GM12878 (cell line): ENCODE data around the gene KPNA5. TPM values are rescaled to one million over a fixed set of nuclear protein-coding genes. Genes with fewer than 3 reads are reported as not detected.

ENCODE experiments used
- ATAC-seq: fragments of 200-7000 bp; cut with Tn5 transposase; 3 replicates; pipeline ENCODE4 v1.9.1; 2020; ENCODE audit warnings: mild to moderate bottlenecking, moderate library complexity
- BruUV-seq: library from RNA; stranded (reverse); fragments of 400-500 nt; replicated peaks from 2 replicates; lab custom pipeline; 2021; lab: Mats Ljungman, UMichigan
- CTCF ChIA-PET: fragments of 300-600 bp; sonication (Branson Sonifier 250); formaldehyde crosslinking; extraction: SDS; loops from one replicate; lab custom pipeline; 2021; ENCODE audit warnings: inconsistent platforms; lab: Yijun Ruan, JAX
- POLR2A ChIA-PET: fragments of 350-600 bp; formaldehyde crosslinking; extraction: SDS; loops from one replicate; lab custom pipeline; 2021; ENCODE audit warnings: inconsistent platforms; lab: Charles Lee
- RAD21 ChIA-PET: fragments of 300-600 bp; sonication (Branson Sonifier 250); formaldehyde crosslinking; loops from one replicate; lab custom pipeline; 2023; ENCODE audit warnings: antibody characterized with exemption; ENCODE audit not compliant: unreplicated experiment; lab: Charles Lee
- SMC1A ChIA-PET: fragments of 300-600 bp; sonication (Branson Sonifier 250); formaldehyde crosslinking; loops from one replicate; lab custom pipeline; 2023; ENCODE audit not compliant: unreplicated experiment, uncharacterized antibody; lab: Charles Lee
- DNase-seq: peaks from one replicate; pipeline ENCODE4 v3.0.0-alpha.2; 2011; ENCODE audit warnings: low read depth, low spot score
- FAIRE-seq: peaks from 3 replicates; lab custom pipeline; 2011; peaks lifted over from hg19 to GRCh38; lab: Jason Lieb, UNC
- H2AFZ ChIP-seq: 2 replicates; pipeline ENCODE4 v1.6.0; 2011; ENCODE audit warnings: low read depth, low read length, control low read depth; ENCODE audit not compliant: control insufficient read depth
- H3K27ac ChIP-seq: 2 replicates; pipeline ENCODE4 v1.5.1; 2011; ENCODE audit warnings: control low read depth; ENCODE audit not compliant: control insufficient read depth, insufficient read depth
- H3K27me3 ChIP-seq, 2 experiments: replicated peaks in 1 of 2; 2 replicates each; pipeline versions ENCODE4 v1.6.0 to v1.6.1; 2011; ENCODE audit warnings: low read length in 1 of 2; ENCODE audit not compliant: control insufficient read depth in 2 of 2, insufficient read depth in 2 of 2
- H3K36me3 ChIP-seq, 2 experiments: 2 replicates each; pipeline ENCODE4 v1.5.1; 2011; ENCODE audit warnings: low read length in 1 of 2; ENCODE audit not compliant: control insufficient read depth in 2 of 2, insufficient read depth in 2 of 2
- H3K4me1 ChIP-seq: 2 replicates; pipeline ENCODE4 v1.6.1; 2011; ENCODE audit warnings: mild to moderate bottlenecking, low read length, moderate library complexity, mixed read lengths; ENCODE audit not compliant: control insufficient read depth, insufficient read depth
- H3K4me2 ChIP-seq: 2 replicates; pipeline ENCODE4 v1.6.0; 2011; ENCODE audit warnings: control low read depth; ENCODE audit not compliant: control insufficient read depth, insufficient read depth
- H3K4me3 ChIP-seq: fragments of 200-600 bp; sonication (generic); 2 replicates; pipeline ENCODE4 v1.5.1; 2016
- H3K79me2 ChIP-seq: 2 replicates; pipeline ENCODE4 v1.6.0; 2011; ENCODE audit warnings: low read length; ENCODE audit not compliant: control insufficient read depth, insufficient read depth
- H3K9ac ChIP-seq: 2 replicates; pipeline ENCODE4 v1.8.0; 2011; ENCODE audit warnings: low read length, control low read depth, mixed read lengths; ENCODE audit not compliant: control insufficient read depth, insufficient read depth
- H3K9me3 ChIP-seq: replicated peaks from 3 replicates; pipeline ENCODE4 v1.5.1; 2011; ENCODE audit warnings: mild to moderate bottlenecking, low read length; ENCODE audit not compliant: control insufficient read depth, insufficient read depth
- H4K20me1 ChIP-seq: 2 replicates; pipeline ENCODE4 v1.6.0; 2011; ENCODE audit not compliant: control insufficient read depth, insufficient read depth
- BHLHE40 ChIP-seq, 2 experiments: fragments of 450-650 bp in 1 of 2; IDR thresholded peaks; 2 replicates each; pipeline ENCODE4 v1.6.1; 2011 to 2017; ENCODE audit warnings: low read depth in 2 of 2, borderline replicate concordance in 1 of 2, improper control_type of control experiment in 1 of 2, low read length in 1 of 2, mild to moderate bottlenecking in 1 of 2
- BMI1 ChIP-seq: fragments of 450-650 bp; IDR thresholded peaks from 2 replicates; pipeline ENCODE4 v1.6.1; 2016; ENCODE audit warnings: mild to moderate bottlenecking, moderate library complexity, borderline replicate concordance
- CHD2 ChIP-seq: IDR thresholded peaks from 2 replicates; pipeline ENCODE4 v1.6.1; 2011; ENCODE audit warnings: low read depth, low read length, improper control_type of control experiment, borderline replicate concordance
- CREB1 ChIP-seq: IDR thresholded peaks from 2 replicates; pipeline ENCODE4 v1.6.1; 2012; ENCODE audit warnings: low read depth, mild to moderate bottlenecking, inconsistent platforms
- ETV6 ChIP-seq, 2 experiments: fragments of 450-650 bp in 1 of 2; IDR thresholded peaks in 1 of 2; conservative IDR thresholded peaks in 1 of 2; 2 replicates each; pipeline ENCODE4 v1.6.1; 2014; ENCODE audit warnings: antibody characterized with exemption in 1 of 2, borderline replicate concordance in 1 of 2, low read depth in 1 of 2, mild to moderate bottlenecking in 1 of 2, moderate library complexity in 1 of 2
- KDM1A ChIP-seq: fragments of 200-600 bp; sonication (generic); IDR thresholded peaks from 2 replicates; pipeline ENCODE4 v1.6.1; 2016; ENCODE audit warnings: borderline replicate concordance
- PAX8 ChIP-seq: fragments of 450-650 bp; IDR thresholded peaks from 2 replicates; pipeline ENCODE4 v1.6.1; 2017; ENCODE audit warnings: mild to moderate bottlenecking, moderate library complexity
- PML ChIP-seq: IDR thresholded peaks from 2 replicates; pipeline ENCODE4 v1.6.1; 2012; ENCODE audit warnings: low read length, inconsistent platforms
- POU2F2 ChIP-seq: IDR thresholded peaks from 3 replicates; pipeline ENCODE4 v1.6.1; 2011; ENCODE audit warnings: low read depth, mild to moderate bottlenecking, low read length, borderline replicate concordance
- SUPT20H ChIP-seq: IDR thresholded peaks from 2 replicates; pipeline ENCODE4 v1.6.1; 2011; ENCODE audit warnings: low read depth, mild to moderate bottlenecking, low read length, moderate library complexity, borderline replicate concordance; ENCODE audit not compliant: control insufficient read depth
- YY1 ChIP-seq: IDR thresholded peaks from 2 replicates; pipeline ENCODE4 v1.6.1; 2011; ENCODE audit warnings: low read depth, mild to moderate bottlenecking, low read length
- ZNF207 ChIP-seq: fragments of 450-650 bp; IDR thresholded peaks from 2 replicates; pipeline ENCODE4 v1.6.1; 2014; ENCODE audit warnings: antibody characterized with exemption, mild to moderate bottlenecking, borderline replicate concordance
- ZNF274 ChIP-seq: IDR thresholded peaks from one replicate; pipeline ENCODE4 v1.8.0; 2011; ENCODE audit not compliant: insufficient read length, insufficient read depth
- ZNF384 ChIP-seq: IDR thresholded peaks from 2 replicates; pipeline ENCODE4 v1.6.1; 2012; ENCODE audit warnings: low read depth, mild to moderate bottlenecking, low read length, improper control_type of control experiment, borderline replicate concordance
- ZZZ3 ChIP-seq: IDR thresholded peaks from 2 replicates; pipeline ENCODE4 v1.6.1; 2011; ENCODE audit warnings: low read depth; ENCODE audit not compliant: control insufficient read depth, insufficient read length
- WGBS: methylation state at CpG from one replicate; pipeline ENCODE4 v1.1.6; 2016; ENCODE audit warnings: low lambda C conversion rate; ENCODE audit not compliant: insufficient replicate concordance, insufficient coverage; ENCODE audit errors: missing lambda C conversion rate; 5-methylcytosine and 5-hydroxymethylcytosine counted together
- in situ Hi-C: fragments of 300-500 bp; cut with MboI; formaldehyde crosslinking; loops from 9 replicates; pipeline ENCODE4 v1.14.3; 2018; ENCODE audit warnings: mixed read lengths
- intact Hi-C: fragments of 100-400 bp; cut with micrococcal nuclease; formaldehyde crosslinking; loops from one replicate; pipeline ENCODE4 v1.14.2; 2022; ENCODE audit not compliant: unreplicated experiment
- polyA plus RNA-seq, 11 experiments: library from polyadenylated mRNA; depleted of rRNA in 4 of 11; unstranded in 6 of 11; stranded (reverse) in 5 of 11; fragments of >200 nt; fragmentation: Nextera tagmentation in 4 of 11; fragmentation: Illumina TruSeq in 1 of 11; extraction: Ambion mirVana in 4 of 11; extraction: Trizol in 1 of 11; gene quantifications; 1 replicate in 1 of 11; 2 replicates in 10 of 11; pipeline versions ENCODE4 v1.2.1 to v1.2.3, GENCODE V29; 2011 to 2016; ENCODE audit warnings: inconsistent platforms in 2 of 11, missing spikeins in 2 of 11, low read depth in 1 of 11
- total RNA-seq, 4 experiments: library from RNA; depleted of rRNA in 3 of 4; stranded (reverse); fragments of >200 nt in 3 of 4; fragmentation: Illumina TruSeq in 1 of 4; extraction: Trizol in 1 of 4; gene quantifications; 2 replicates each; pipeline versions ENCODE4 v1.2.1 to v1.2.3, GENCODE V29; 2013 to 2021
- TF ChIP-seq, protein P1 (sequence below): IDR thresholded peaks from 2 replicates; pipeline ENCODE4 v1.6.1; 2011; ENCODE audit warnings: borderline replicate concordance, low read depth, mild to moderate bottlenecking, moderate library complexity, mixed read lengths, low read length; ENCODE audit not compliant: insufficient read depth; ENCODE audit errors: extremely low read length
- TF ChIP-seq, protein P2 (sequence below): IDR thresholded peaks from 2 replicates; pipeline ENCODE4 v1.6.1; 2011; ENCODE audit warnings: mild to moderate bottlenecking, low read depth, low read length, moderate library complexity; ENCODE audit not compliant: insufficient replicate concordance
- TF ChIP-seq, protein P3 (sequence below): fragments of 450-650 bp; formaldehyde crosslinking; IDR thresholded peaks from 2 replicates; pipeline ENCODE4 v1.4.0; 2020; ENCODE audit warnings: mild to moderate bottlenecking, moderate library complexity

The KPNA5 gene
- total and polyA plus RNA-seq, 10 of the 15 experiments (the other 5 are each of a cell fraction or from before 2014, with no cell fraction given): 1.9 to 7.6 (median 4.5) TPM

DNA sequence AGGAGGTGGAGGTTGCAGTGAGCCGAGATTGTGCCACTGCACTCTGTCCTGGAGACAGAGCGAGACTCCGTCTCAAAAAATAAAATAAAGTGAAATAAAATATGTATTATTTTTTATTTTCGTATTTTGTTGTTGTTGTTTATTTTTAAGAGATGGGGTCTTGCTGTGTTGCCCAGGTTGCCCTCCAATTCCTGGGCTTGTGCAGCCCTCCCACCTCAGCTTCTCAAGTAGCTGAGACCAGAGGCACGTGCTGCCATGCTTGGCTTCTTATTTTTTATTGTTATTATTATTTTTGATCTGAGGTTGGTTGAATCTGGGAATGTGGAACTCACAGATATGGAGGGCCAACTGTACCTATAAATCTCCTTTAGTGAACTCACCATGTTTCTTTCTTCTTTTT is 10.1 kb downstream of the KPNA5 start:
- Histone ChIP-seq H4K20me1 (no peaks in the 10 kb centered on the region), H3K9ac (no peak overlapping the region), H3K27me3 (no peaks in the 10 kb centered on the region), H3K9me3 (no peaks in the 10 kb centered on the region), H3K36me3 (no peaks in the 10 kb centered on the region; a peak in 1 of 4 replicates), H3K4me1 (no peaks in the 10 kb centered on the region), H3K27ac (no peak overlapping the region), H3K4me2 (no peak overlapping the region), H3K79me2 (peaks cover 9% of the 10 kb centered on the region), H3K4me3 (no peak overlapping the region), H2AFZ (no peak overlapping the region)
- WGBS: 90% methylated on average over 5 of the region's 5 CpGs
- FAIRE-seq (no peak), DNase-seq (no peak), ATAC-seq (no peak)
- BruUV-seq: no TSS peak
- ChIA-PET POLR2A (no interaction called here), RAD21 (no interaction called here), SMC1A (interaction anchor here (1.1 kb wide), 1 partner anchor 19 kb away, joined by 3 read pairs; no protein-coding TSS in a partner anchor), CTCF (interaction anchor here (1.0 kb wide), 1 partner anchor 30 kb away, joined by 3 read pairs; no protein-coding TSS in a partner anchor)
- in situ Hi-C loops: no loop called here
- intact Hi-C loops: no loop called here
- TF ChIP-seq BHLHE40 (IDR thresholded peaks at IDR 0.05; ENCODE audit: borderline replicate concordance in 1 of 2, low read depth in 2 of 2, low read length in 1 of 2) (no peak), POU2F2 (no peak), SUPT20H (no peak), CHD2 (no peak), ZNF207 (no peak), ZNF384 (no peak), PAX8 (no peak), CREB1 (no peak), YY1 (no peak), ZZZ3 (no peak), ZNF274 (no peak), PML (no peak), BMI1 (no peak), ETV6 (conservative IDR thresholded peaks at IDR 0.05 in 1 of 2, IDR thresholded peaks at IDR 0.05 in 1 of 2; ENCODE audit: borderline replicate concordance in 1 of 2, low read depth in 1 of 2) (no peak), KDM1A (no peak)
- TF ChIP-seq, protein P1, sequence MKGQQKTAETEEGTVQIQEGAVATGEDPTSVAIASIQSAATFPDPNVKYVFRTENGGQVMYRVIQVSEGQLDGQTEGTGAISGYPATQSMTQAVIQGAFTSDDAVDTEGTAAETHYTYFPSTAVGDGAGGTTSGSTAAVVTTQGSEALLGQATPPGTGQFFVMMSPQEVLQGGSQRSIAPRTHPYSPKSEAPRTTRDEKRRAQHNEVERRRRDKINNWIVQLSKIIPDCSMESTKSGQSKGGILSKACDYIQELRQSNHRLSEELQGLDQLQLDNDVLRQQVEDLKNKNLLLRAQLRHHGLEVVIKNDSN: no peak
- TF ChIP-seq, protein P2, sequence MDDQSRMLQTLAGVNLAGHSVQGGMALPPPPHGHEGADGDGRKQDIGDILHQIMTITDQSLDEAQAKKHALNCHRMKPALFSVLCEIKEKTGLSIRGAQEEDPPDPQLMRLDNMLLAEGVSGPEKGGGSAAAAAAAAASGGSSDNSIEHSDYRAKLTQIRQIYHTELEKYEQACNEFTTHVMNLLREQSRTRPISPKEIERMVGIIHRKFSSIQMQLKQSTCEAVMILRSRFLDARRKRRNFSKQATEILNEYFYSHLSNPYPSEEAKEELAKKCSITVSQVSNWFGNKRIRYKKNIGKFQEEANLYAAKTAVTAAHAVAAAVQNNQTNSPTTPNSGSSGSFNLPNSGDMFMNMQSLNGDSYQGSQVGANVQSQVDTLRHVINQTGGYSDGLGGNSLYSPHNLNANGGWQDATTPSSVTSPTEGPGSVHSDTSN: no peak
- TF ChIP-seq, protein P3, sequence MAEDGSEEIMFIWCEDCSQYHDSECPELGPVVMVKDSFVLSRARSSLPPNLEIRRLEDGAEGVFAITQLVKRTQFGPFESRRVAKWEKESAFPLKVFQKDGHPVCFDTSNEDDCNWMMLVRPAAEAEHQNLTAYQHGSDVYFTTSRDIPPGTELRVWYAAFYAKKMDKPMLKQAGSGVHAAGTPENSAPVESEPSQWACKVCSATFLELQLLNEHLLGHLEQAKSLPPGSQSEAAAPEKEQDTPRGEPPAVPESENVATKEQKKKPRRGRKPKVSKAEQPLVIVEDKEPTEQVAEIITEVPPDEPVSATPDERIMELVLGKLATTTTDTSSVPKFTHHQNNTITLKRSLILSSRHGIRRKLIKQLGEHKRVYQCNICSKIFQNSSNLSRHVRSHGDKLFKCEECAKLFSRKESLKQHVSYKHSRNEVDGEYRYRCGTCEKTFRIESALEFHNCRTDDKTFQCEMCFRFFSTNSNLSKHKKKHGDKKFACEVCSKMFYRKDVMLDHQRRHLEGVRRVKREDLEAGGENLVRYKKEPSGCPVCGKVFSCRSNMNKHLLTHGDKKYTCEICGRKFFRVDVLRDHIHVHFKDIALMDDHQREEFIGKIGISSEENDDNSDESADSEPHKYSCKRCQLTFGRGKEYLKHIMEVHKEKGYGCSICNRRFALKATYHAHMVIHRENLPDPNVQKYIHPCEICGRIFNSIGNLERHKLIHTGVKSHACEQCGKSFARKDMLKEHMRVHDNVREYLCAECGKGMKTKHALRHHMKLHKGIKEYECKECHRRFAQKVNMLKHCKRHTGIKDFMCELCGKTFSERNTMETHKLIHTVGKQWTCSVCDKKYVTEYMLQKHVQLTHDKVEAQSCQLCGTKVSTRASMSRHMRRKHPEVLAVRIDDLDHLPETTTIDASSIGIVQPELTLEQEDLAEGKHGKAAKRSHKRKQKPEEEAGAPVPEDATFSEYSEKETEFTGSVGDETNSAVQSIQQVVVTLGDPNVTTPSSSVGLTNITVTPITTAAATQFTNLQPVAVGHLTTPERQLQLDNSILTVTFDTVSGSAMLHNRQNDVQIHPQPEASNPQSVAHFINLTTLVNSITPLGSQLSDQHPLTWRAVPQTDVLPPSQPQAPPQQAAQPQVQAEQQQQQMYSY (CRISPR knock-in tag): no peak
